Choroid plexus epithelial cell (primary cell): Measurements from ENCODE around the gene FGR.
A peak's percentile ranks its signal among the peaks of the same experiment; 100 is the strongest.

Experiments used
- DNase-seq: peaks from one replicate; pipeline ENCODE4 v3.0.0-alpha.2; 2010; ENCODE audit warnings: low read depth
- H3K4me3 ChIP-seq: 2 replicates; pipeline ENCODE4 v1.5.1; 2011; ENCODE audit warnings: low read depth, mild to moderate bottlenecking, control low read depth, low read length, moderate library complexity
- CTCF ChIP-seq: conservative IDR thresholded peaks from 2 replicates; pipeline ENCODE4 v1.5.1; 2011; ENCODE audit warnings: low read depth, mild to moderate bottlenecking, control low read depth, inconsistent platforms, low read length, moderate library complexity

The FGR gene

GRCh38 chr1:27576806-27577227 lies 58.2 kb downstream of the FGR start:
- no peak for DNase-seq
- no peak for TF ChIP-seq CTCF
- H3K4me3 ChIP-seq = no peak overlapping the region

DNA sequence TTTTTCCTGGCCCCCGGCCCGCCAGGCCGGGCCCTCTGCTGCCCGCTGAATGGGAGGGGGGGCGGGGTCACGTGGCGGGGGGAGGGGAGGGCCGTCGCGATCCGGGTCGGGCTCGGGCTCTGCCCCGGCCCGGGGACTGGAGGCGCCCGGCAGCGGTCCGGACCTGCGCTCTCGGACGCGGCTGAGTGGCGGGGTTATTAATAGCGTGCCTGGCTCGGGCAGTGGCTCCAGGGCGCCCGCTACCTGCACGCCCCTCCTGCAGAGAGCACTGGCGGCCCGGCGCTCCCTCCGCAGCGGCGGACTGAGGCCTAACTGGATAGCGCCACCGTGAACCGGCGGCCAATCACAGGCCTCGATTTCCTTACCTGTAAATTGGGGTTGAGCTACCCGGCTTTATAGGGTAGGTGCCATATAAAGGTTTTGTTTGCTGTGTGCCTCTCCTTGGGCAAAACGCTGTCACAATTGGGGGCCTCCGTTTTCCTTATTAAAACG lies 59.1 kb downstream of the FGR start:
- peak overlapping the region; percentile 40 for H3K4me3 ChIP-seq
- no peak for TF ChIP-seq CTCF
- DNase-seq = no peak

- TF ChIP-seq CTCF = no peak
- peak overlapping the region; percentile 40 for H3K4me3 ChIP-seq
- DNase-seq = peak; percentile 87
Measured at GRCh38 chr1:27574871-27575831, 59.8 kb downstream of the FGR start.

- no peak overlapping the region for H3K4me3 ChIP-seq
- no peak for TF ChIP-seq CTCF
- DNase-seq = no peak
Measured at GRCh38 chr1:27574001-27574781, 60.8 kb downstream of the FGR start.

GRCh38 chr1:27572679-27573426 lies 62.1 kb downstream of the FGR start:
- TF ChIP-seq CTCF = no peak
- DNase-seq = no peak
- no peak overlapping the region for H3K4me3 ChIP-seq

GRCh38 chr1:27572019-27572678 lies 62.8 kb downstream of the FGR start:
- H3K4me3 ChIP-seq = no peak overlapping the region
- DNase-seq = peak; percentile 45
- TF ChIP-seq CTCF = no peak
